Neuron (in vitro differentiated cells): ENCODE measurements around the gene FAM117A.
A peak's percentile ranks its signal among the peaks of the same experiment; 100 is the strongest.

Experiments used
- H2AFZ ChIP-seq: one replicate; pipeline ENCODE4 v1.6.1; 2013; ENCODE audit warnings: low read depth, mild to moderate bottlenecking, inconsistent platforms, low read length, moderate library complexity
- H3K27me3 ChIP-seq: one replicate; pipeline ENCODE4 v1.6.1; 2013; ENCODE audit warnings: low read length; ENCODE audit not compliant: insufficient read depth
- H3K36me3 ChIP-seq: one replicate; pipeline ENCODE4 v1.6.1; 2013; ENCODE audit warnings: low read length; ENCODE audit not compliant: insufficient read depth
- H3K4me1 ChIP-seq: one replicate; pipeline ENCODE4 v1.6.1; 2013; ENCODE audit warnings: low read length; ENCODE audit not compliant: insufficient read depth
- H3K4me3 ChIP-seq: 2 replicates; pipeline ENCODE4 v1.5.1; 2013; ENCODE audit warnings: mild to moderate bottlenecking, low read length, moderate library complexity
- H3K9me3 ChIP-seq: one replicate; pipeline ENCODE4 v1.6.1; 2013; ENCODE audit warnings: low read length

Gene FAM117A

GRCh38 chr17:49779739-49780231 lies 15.9 kb upstream of the FAM117A start:
- Histone ChIP-seq H3K4me1 (peaks cover 38% of the 10 kb centered on the region), H2AFZ (no peak overlapping the region)

DNA sequence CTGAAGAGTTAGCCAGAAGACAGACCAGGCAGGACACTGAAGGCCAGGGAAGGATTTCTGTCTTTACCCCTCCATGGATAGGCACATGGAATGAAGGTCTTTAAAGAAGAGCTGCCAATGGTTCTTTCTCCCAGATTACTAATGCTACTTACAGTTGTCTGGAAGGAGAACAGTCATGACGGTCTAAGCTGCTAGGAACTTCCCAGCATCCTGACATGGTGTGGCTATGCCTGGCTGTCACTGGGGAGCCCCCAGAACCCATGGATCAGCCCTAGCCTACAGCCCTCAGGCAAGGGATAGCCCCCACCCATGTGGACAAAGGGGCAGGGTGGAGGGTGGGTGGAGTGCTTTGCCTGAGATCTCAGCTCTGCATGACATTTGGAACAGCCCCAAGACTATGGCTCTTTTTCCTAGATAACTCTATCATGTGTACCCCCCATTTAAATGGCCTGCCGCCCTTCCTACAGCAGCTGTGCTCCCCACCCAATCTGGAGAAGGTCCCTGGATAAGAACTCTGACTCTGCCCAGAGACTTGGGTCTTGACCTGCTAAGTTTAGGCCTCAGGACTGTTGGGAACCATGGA lies 15.3 kb upstream of the FAM117A start:
- no peaks in the 10 kb centered on the region for H3K36me3 ChIP-seq
- H3K27me3 ChIP-seq = no peaks in the 10 kb centered on the region
- no peaks in the 10 kb centered on the region for H3K9me3 ChIP-seq
- H3K4me1 ChIP-seq = peaks cover 38% of the 10 kb centered on the region
- H2AFZ ChIP-seq = no peak overlapping the region
- no peak overlapping the region for H3K4me3 ChIP-seq

More at GRCh38 chr17:49779739-49780231, 15.9 kb upstream of the FAM117A start:
- Histone ChIP-seq H3K9me3 (no peaks in the 10 kb centered on the region), H3K36me3 (no peaks in the 10 kb centered on the region), H3K4me3 (no peak overlapping the region), H3K27me3 (no peaks in the 10 kb centered on the region)

- no peak overlapping the region for H3K4me3 ChIP-seq
- H3K4me1 ChIP-seq = peaks cover 32% of the 10 kb centered on the region
- no peaks in the 10 kb centered on the region for H3K36me3 ChIP-seq
- H2AFZ ChIP-seq = peak overlapping the region; percentile 34
- no peaks in the 10 kb centered on the region for H3K27me3 ChIP-seq
- no peaks in the 10 kb centered on the region for H3K9me3 ChIP-seq
These were observed 13.6 kb upstream of the FAM117A start for GRCh38 chr17:49777563-49777962.

GRCh38 chr17:49776551-49777300 lies 12.8 kb upstream of the FAM117A start:
- Histone ChIP-seq H3K36me3 (no peaks in the 10 kb centered on the region), H3K4me3 (no peak overlapping the region), H3K4me1 (peaks cover 32% of the 10 kb centered on the region), H3K27me3 (no peaks in the 10 kb centered on the region), H2AFZ (no peak overlapping the region), H3K9me3 (no peaks in the 10 kb centered on the region)

DNA sequence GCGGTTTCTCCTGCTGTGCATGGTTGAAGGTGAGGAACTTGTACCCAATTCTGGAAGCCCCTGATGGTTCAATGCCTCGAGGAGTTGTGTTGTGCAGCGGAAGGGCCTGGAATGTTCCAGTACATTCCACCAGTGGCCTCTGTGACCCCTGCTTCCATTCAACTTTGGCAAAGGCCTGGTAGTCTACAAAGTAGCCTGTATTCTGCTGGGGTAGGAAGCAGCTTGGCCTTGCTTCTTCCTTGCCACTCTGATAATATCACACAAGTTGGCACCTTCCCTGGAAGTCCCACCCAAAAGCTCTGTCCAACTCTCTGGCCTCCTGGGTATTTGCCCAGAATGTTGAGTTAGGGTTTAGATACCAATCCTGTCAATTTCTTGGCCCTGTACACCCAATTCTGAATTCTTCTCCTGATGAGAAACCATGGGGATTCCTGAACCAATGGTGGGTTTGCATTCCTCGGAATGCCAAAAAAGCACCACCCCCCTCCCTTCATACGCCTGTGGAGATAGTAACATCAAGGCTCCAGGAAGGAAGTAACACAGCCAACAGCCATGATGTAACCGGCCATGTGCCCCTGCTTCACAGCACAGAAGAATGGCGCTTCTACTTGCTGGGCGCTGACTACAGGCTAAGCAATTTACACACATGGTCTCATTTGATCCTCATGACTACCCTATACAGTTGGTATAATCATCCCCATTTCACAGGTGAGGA lies 11.8 kb upstream of the FAM117A start:
- H3K9me3 ChIP-seq = no peaks in the 10 kb centered on the region
- no peaks in the 10 kb centered on the region for H3K27me3 ChIP-seq
- H3K36me3 ChIP-seq = no peaks in the 10 kb centered on the region
- no peak overlapping the region for H2AFZ ChIP-seq
- H3K4me1 ChIP-seq = peaks cover 32% of the 10 kb centered on the region
- H3K4me3 ChIP-seq = no peak overlapping the region

DNA sequence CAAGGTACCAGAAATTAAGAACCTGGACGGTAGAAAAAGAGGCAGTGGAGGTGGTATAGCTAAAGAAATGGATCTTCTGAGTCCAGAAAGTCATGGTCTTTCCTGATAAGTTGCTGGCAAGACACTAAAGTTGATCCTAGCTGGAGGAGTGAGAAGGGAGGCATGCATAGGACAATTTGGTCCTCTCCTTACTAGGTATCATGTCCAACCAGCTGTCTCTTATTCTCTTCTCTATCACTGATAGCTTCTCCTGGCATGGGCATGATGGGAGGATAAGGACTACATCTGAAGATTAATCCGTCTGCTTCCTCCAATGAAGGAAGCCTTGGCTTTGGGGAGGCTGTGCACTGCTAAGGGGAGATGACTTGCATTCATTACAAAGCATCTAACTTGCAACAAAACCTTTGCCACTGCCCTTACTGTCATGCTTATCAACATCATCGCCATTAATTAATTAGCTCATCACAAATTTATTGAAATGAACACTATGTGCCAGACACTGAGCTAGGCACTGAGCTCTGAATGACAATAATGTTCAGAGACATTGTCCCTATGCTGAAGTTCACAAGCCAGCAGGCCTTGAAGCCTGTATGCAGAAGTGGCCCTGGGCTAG lies 3.1 kb upstream of the FAM117A start:
- Histone ChIP-seq H2AFZ (no peak overlapping the region), H3K4me3 (no peak overlapping the region)

DNA sequence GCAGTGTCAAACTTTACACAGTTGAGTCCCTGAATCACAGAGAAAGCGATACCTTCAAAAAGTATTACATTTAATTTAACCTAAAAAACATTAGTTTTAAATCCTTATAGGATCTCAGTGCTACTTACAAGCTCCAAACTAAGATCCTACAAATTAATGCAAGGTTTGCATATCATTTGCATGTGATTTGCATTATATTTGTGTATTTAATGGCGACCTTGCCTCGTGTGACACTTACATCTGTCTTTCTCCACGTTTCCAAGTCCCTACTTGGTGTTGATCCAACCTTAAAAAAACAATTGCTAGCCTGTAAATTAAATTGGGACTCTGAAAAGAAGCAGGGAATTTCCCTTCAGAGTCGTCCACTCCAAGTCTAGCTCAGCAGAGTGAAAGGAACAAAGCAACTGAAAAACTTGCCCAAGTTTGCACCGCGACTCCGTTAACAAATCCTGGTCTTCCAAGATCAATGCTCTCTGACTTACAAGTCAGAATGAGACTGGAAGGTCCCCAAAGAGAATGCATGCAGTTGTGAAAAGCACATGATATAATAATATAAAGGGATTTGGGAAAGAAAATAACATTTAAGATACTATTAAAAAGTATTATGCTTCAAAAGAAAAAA lies 739 bp upstream of the FAM117A start:
- Histone ChIP-seq H3K4me3 (peak overlapping the region; percentile 92), H3K9me3 (no peaks in the 10 kb centered on the region), H3K36me3 (no peaks in the 10 kb centered on the region), H2AFZ (peak overlapping the region; percentile 48), H3K4me1 (peaks cover 18% of the 10 kb centered on the region), H3K27me3 (peaks cover 7% of the 10 kb centered on the region)

More for the DNA sequence above, 3.1 kb upstream of the FAM117A start:
- Histone ChIP-seq H3K4me1 (peaks cover 16% of the 10 kb centered on the region), H3K36me3 (no peaks in the 10 kb centered on the region), H3K27me3 (peaks cover 7% of the 10 kb centered on the region), H3K9me3 (no peaks in the 10 kb centered on the region)

- Histone ChIP-seq H3K9me3 (no peaks in the 10 kb centered on the region), H3K4me3 (peak overlapping the region; percentile 92), H3K4me1 (peaks cover 18% of the 10 kb centered on the region)
These were observed 1.6 kb downstream of the FAM117A start for GRCh38 chr17:49762151-49762941.

DNA sequence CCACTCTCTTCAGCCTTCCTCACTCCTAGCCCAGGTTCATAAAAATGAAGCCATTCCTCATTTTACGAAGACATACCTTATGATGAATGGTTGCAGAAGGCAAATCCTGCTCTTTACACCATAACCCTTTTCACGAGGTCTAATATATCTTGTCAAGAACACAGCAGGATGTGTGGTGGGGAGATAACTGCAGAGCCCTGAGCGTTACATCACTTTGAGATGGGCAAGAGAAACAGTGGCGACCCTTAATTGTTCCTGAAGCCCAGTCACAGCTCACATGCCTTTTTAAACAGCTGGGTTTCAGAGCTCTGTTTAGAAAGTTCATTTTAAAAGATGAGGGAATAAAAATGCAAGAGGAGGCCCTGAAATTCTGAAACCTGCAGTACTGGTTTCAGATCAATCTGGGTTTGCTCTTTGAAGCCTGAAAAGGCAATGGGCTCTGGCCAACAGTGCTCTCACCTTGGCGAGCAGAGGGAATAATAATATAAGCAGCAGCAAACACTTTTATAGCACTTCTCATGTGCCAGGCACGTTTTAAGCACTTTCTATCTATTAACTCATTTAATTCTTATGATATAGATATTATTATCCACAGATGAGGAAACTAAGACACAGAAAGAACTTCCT lies 2.9 kb downstream of the FAM117A start:
- H3K36me3 ChIP-seq = no peaks in the 10 kb centered on the region
- no peaks in the 10 kb centered on the region for H3K9me3 ChIP-seq
- no peaks in the 10 kb centered on the region for H3K27me3 ChIP-seq
- H3K4me3 ChIP-seq = no peak overlapping the region
- peaks cover 18% of the 10 kb centered on the region for H3K4me1 ChIP-seq
- no peak overlapping the region for H2AFZ ChIP-seq

More at GRCh38 chr17:49762151-49762941, 1.6 kb downstream of the FAM117A start:
- Histone ChIP-seq H2AFZ (no peak overlapping the region), H3K36me3 (no peaks in the 10 kb centered on the region), H3K27me3 (peaks cover 7% of the 10 kb centered on the region)

DNA sequence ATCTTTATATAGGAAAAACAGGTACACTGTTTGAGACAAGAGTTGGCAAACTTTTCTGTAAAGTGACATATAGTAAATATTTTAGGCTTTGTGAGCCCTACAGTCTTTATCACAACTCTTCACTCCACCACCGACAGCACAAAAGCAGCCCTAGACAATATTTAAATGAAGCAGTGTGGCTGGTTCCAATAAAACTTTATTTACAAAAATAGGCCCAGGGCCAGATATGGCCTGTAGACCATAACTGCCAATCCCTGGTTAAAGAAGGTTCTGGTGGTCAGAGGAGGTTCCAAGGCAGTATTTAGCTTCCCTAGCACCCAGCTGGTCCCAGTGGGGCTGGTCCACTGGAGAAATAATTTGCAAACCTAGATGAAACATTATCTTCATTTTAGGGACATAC lies 3.6 kb downstream of the FAM117A start:
- Histone ChIP-seq H3K27me3 (no peaks in the 10 kb centered on the region), H3K4me3 (no peak overlapping the region), H2AFZ (no peak overlapping the region), H3K4me1 (peaks cover 18% of the 10 kb centered on the region), H3K36me3 (no peaks in the 10 kb centered on the region), H3K9me3 (no peaks in the 10 kb centered on the region)

DNA sequence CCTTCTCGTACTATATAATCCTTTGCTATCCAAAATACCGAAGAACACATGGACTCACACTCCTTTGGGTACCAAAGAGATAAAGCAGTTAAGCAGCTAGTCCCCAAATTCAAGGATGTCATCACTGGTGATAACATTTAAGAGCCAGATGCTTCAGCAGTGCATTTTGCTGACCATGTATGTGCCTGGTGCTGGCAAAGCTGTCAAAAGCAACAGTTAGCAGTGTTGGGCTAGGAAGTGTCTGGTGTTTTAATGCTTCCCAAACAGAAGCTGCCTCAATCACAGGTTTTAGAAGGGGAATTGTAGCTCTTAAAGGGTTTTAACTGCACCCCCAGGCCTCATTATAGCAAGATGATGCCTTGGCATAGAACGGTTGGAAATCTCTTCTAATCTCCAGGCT lies 4.7 kb downstream of the FAM117A start:
- H3K36me3 ChIP-seq = no peaks in the 10 kb centered on the region
- peaks cover 13% of the 10 kb centered on the region for H3K4me1 ChIP-seq
- no peak overlapping the region for H2AFZ ChIP-seq
- no peak overlapping the region for H3K4me3 ChIP-seq
- no peaks in the 10 kb centered on the region for H3K9me3 ChIP-seq
- H3K27me3 ChIP-seq = no peaks in the 10 kb centered on the region
